Measurements from ENCODE around the gene SULT1A2.
"Not testable (repeated sequence)": the region's sequence is repeated elsewhere in the genome, so short reads cannot be mapped to it uniquely, and the experiment has no call there.

SULT1A2 gene

GRCh38 chr16:28554634-28555423 is 42.0 kb downstream of the SULT1A2 start:
- DNase-seq, result peak; percentile 29

DNA sequence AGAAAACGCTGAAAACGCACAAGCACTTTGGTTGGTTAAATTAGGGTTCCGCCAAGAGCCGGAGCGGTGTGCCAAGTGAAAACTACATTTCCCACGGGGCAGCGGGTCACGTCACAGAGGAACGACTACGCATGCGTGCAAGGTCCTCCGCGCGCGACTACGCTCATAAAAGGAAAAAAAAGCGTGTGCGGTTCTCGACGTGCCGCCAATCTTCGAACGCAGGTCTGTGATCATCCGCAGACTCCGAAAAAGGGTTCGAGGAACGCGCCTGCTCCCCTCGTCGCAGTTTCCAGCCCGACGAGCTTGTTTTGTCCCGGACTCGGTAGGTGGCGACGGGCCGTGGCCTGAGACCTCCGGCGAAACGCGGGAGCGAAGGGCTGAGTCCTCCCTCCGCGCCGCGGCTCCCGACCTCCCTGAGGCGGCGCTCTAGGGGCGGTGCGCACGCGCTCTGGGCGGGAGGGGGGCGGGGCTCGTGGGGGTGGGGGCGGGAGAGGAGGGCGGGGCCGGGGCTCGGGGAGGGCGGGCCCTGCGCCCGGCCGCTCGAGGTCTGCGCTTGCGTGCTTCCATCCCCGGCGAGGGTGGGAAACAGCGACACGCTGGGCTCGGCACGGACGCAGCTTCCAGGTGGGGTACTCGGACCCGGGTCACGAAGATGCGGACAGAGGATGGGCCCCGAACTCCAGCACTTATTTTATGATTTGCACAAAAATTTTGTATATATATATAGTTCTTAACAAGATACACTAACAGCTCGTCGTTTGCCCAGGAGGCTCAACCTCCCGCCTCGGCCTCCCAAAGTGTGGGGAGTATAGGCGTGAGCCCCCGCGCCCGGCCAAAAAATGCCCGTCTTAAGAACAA is 42.8 kb downstream of the SULT1A2 start, which contains the start of gene SGF29:
Gene SGF29 (plus strand): TSS at position 145 of the 858 bp plus-strand sequence. CDS start 27,150 bp downstream, outside the sequence.
- peak; percentile 92 for DNase-seq

DNA sequence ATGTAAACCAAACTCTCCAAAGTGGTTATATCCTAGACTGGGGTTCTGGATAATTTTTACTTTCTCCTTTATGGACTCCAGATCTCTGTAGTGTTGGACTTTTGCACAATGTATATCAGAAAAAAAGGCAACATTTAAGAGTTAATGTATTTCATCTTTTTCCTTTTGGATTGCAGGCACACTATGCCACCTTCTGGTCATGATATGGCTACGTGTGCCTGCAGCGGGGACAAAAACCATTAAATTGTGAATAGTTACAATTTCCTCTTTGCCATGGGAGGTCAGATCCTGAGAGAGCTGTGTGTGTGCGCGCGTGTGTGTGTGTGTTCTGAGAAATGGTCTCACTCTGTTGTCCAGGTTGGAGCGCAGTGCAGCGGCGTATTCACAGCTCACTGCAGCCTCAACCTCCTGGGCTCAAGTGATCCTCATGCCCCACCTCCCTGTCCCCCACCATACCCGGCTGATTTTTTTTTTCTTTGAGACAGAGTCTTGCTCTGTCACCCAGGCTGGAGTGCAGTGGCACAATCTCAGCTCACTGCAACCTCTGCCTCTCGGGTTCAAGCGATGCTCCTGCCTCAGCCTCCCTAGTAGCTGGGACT is 47.5 kb downstream of the SULT1A2 start:
- peak; percentile 65 for DNase-seq

DNA sequence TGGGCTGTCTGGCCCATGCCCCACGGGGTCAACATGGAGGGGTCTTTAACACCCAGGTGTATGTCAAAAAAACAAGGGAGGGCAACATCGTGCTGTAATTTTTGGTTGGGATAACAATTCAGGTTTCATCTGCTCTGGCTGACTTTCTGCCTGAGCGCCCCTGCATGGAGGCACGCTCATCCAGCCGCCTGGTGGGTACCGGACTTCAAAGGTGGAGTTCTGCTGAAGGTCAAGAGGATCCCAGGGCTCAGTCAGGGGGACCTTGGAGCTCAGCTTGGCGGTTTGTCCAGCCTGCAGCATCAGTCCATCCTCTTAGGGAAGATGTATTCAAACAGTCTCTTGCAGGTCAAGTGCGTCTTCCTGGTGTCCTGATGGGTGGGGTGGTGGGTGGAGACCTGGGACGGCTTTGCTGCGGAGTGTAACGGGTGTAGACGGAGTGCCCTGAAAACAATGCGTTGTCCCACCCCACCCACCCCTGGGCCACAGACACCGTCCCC is 48.5 kb downstream of the SULT1A2 start:
- no peak for DNase-seq

DNA sequence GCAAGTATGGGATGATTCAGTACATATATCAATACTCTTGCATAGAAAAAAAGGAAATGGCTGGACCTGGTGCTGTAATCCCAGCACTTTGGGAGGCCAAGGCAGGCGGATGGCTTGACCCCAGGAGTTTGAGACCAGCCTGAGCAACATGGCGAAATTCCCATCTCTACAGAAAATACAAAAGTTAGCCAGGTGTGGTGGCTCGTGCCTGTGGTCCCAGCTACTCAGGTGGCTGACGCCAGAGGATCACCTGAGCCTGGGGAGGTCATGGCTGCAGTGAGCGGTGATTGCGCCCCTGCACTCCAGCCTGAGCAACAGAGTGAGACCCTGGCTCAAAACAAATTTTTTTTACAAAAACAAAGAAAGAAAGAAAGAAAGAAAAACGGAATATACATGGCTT is 50.2 kb downstream of the SULT1A2 start:
- DNase-seq, result no peak

- DNase-seq, result not testable (repeated sequence)
Observed at GRCh38 chr16:28545964-28546363, 50.9 kb downstream of the SULT1A2 start.

DNA sequence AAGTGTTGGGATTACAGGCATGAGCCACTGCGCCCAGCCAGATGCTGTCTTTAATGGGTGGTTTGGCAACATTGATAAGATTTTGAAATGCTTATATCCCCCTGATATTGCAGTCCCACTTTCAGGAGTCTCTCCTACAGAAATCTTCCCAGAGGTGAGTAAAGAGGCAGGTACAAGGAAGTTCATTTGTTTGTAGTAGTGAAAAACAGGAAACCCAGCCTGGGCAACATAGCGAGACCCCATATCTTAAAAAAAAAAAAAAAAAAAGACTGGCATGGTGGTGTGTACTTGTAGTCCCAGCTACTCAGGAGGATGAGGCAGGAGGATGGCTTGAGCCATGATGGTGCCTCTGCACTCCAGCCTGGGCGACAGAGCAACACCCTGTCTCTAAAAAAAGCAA is 51.9 kb downstream of the SULT1A2 start:
- no peak for DNase-seq

GRCh38 chr16:28543072-28543471 is 53.8 kb downstream of the SULT1A2 start:
- peak; percentile 73 for DNase-seq

- peak; percentile 13 for DNase-seq
Observed at GRCh38 chr16:28542646-28543045, 54.2 kb downstream of the SULT1A2 start.
